HEK293 (cell line): ENCODE measurements around the gene SPATS1.
A peak's percentile ranks its signal among the peaks of the same experiment; 100 is the strongest.

ENCODE experiments used
- KLF1 ChIP-seq: fragments of 450-650 bp; formaldehyde crosslinking; IDR thresholded peaks from 2 replicates; pipeline ENCODE4 v1.5.1; 2016; ENCODE audit warnings: missing biosample characterization, missing genetic modification characterization
- KLF16 ChIP-seq: fragments of 450-650 bp; formaldehyde crosslinking; IDR thresholded peaks from 2 replicates; pipeline ENCODE4 v1.5.1; 2017; ENCODE audit warnings: missing biosample characterization, missing genetic modification characterization
- TRIM28 ChIP-seq: IDR thresholded peaks from 2 replicates; pipeline ENCODE4 v1.6.1; 2011; ENCODE audit warnings: low read length, control low read depth, borderline replicate concordance
- ZBTB17 ChIP-seq: fragments of 450-650 bp; formaldehyde crosslinking; IDR thresholded peaks from 2 replicates; pipeline ENCODE4 v1.5.1; 2016; ENCODE audit warnings: missing biosample characterization, missing genetic modification characterization
- ZNF140 ChIP-seq: fragments of 450-650 bp; formaldehyde crosslinking; IDR thresholded peaks from 2 replicates; pipeline ENCODE4 v1.5.1; 2016; ENCODE audit warnings: missing biosample characterization, missing genetic modification characterization
- ZNF175 ChIP-seq: fragments of 450-650 bp; formaldehyde crosslinking; IDR thresholded peaks from 2 replicates; pipeline ENCODE4 v1.5.1; 2016; ENCODE audit warnings: missing biosample characterization, missing genetic modification characterization
- ZNF211 ChIP-seq: fragments of 450-650 bp; formaldehyde crosslinking; IDR thresholded peaks from 2 replicates; pipeline ENCODE4 v1.5.1; 2016; ENCODE audit warnings: low read depth, missing biosample characterization, missing genetic modification characterization
- ZNF26 ChIP-seq: fragments of 450-650 bp; formaldehyde crosslinking; IDR thresholded peaks from 2 replicates; pipeline ENCODE4 v1.5.1; 2016; ENCODE audit warnings: missing biosample characterization, missing genetic modification characterization
- ZNF274 ChIP-seq, 2 experiments: fragments of 200-500 bp in 1 of 2; fragments of 450-650 bp in 1 of 2; sonication (Bioruptor generic) in 1 of 2; formaldehyde crosslinking in 1 of 2; IDR thresholded peaks; 2 replicates each; pipeline versions ENCODE4 v1.5.1 to v1.6.1; 2014 to 2016; ENCODE audit warnings: borderline replicate concordance in 1 of 2, inconsistent platforms in 1 of 2, low read length in 1 of 2, missing biosample characterization in 1 of 2, missing genetic modification characterization in 1 of 2
- ZNF354C ChIP-seq: fragments of 450-650 bp; formaldehyde crosslinking; IDR thresholded peaks from 2 replicates; pipeline ENCODE4 v1.5.1; 2016; ENCODE audit warnings: missing biosample characterization, missing genetic modification characterization, low read depth, borderline replicate concordance
- ZNF366 ChIP-seq: fragments of 450-650 bp; formaldehyde crosslinking; conservative IDR thresholded peaks from 2 replicates; pipeline ENCODE4 v1.5.1; 2016; ENCODE audit warnings: missing biosample characterization, missing genetic modification characterization
- ZNF391 ChIP-seq: fragments of 450-650 bp; formaldehyde crosslinking; IDR thresholded peaks from 2 replicates; pipeline ENCODE4 v1.5.1; 2016; ENCODE audit warnings: low read depth, missing biosample characterization, missing genetic modification characterization, borderline replicate concordance
- ZNF426 ChIP-seq: fragments of 450-650 bp; formaldehyde crosslinking; IDR thresholded peaks from 2 replicates; pipeline ENCODE4 v1.5.1; 2017; ENCODE audit warnings: missing biosample characterization, missing genetic modification characterization, mild to moderate bottlenecking, inconsistent platforms, moderate library complexity
- ZNF449 ChIP-seq: fragments of 450-650 bp; formaldehyde crosslinking; IDR thresholded peaks from 2 replicates; pipeline ENCODE4 v1.5.1; 2017; ENCODE audit warnings: missing biosample characterization, mild to moderate bottlenecking, missing genetic modification characterization, moderate library complexity
- ZNF521 ChIP-seq: fragments of 450-650 bp; formaldehyde crosslinking; IDR thresholded peaks from 2 replicates; pipeline ENCODE4 v1.5.1; 2017; ENCODE audit warnings: missing biosample characterization, mild to moderate bottlenecking, missing genetic modification characterization
- ZNF596 ChIP-seq: fragments of 450-650 bp; IDR thresholded peaks from 2 replicates; pipeline ENCODE4 v1.5.0; 2018; ENCODE audit warnings: missing biosample characterization, mild to moderate bottlenecking, missing genetic modification characterization, moderate library complexity
- ZNF623 ChIP-seq: fragments of 450-650 bp; formaldehyde crosslinking; IDR thresholded peaks from 2 replicates; pipeline ENCODE4 v1.5.1; 2016; ENCODE audit warnings: missing biosample characterization, missing genetic modification characterization
- ZNF658 ChIP-seq: fragments of 450-650 bp; formaldehyde crosslinking; IDR thresholded peaks from 2 replicates; pipeline ENCODE4; 2016; ENCODE audit warnings: missing biosample characterization, missing genetic modification characterization
- ZNF777 ChIP-seq: fragments of 450-650 bp; formaldehyde crosslinking; IDR thresholded peaks from 2 replicates; pipeline ENCODE4 v1.5.1; 2017; ENCODE audit warnings: missing biosample characterization, missing genetic modification characterization, borderline replicate concordance
- TF ChIP-seq, protein P1 (sequence below): fragments of 450-650 bp; formaldehyde crosslinking; IDR thresholded peaks from 2 replicates; pipeline ENCODE4 v1.5.1; 2016; ENCODE audit warnings: missing biosample characterization, missing genetic modification characterization, borderline replicate concordance
- TF ChIP-seq, protein P2 (sequence below): fragments of 450-650 bp; formaldehyde crosslinking; IDR thresholded peaks from 2 replicates; pipeline ENCODE4 v1.5.1; 2016; ENCODE audit warnings: missing biosample characterization, missing genetic modification characterization
- TF ChIP-seq, protein P3 (sequence below): fragments of 450-650 bp; formaldehyde crosslinking; IDR thresholded peaks from 2 replicates; pipeline ENCODE4 v1.5.1; 2016; ENCODE audit warnings: missing biosample characterization, missing genetic modification characterization
- TF ChIP-seq, protein P4 (sequence below): fragments of 450-650 bp; formaldehyde crosslinking; IDR thresholded peaks from 2 replicates; pipeline ENCODE4 v1.5.1; 2017; ENCODE audit warnings: missing biosample characterization, missing genetic modification characterization

SPATS1 gene

GRCh38 chr6:44387346-44388134, 45.1 kb downstream of the SPATS1 start, which contains the start of gene CDC5L (continued):
- TF ChIP-seq, protein P1, sequence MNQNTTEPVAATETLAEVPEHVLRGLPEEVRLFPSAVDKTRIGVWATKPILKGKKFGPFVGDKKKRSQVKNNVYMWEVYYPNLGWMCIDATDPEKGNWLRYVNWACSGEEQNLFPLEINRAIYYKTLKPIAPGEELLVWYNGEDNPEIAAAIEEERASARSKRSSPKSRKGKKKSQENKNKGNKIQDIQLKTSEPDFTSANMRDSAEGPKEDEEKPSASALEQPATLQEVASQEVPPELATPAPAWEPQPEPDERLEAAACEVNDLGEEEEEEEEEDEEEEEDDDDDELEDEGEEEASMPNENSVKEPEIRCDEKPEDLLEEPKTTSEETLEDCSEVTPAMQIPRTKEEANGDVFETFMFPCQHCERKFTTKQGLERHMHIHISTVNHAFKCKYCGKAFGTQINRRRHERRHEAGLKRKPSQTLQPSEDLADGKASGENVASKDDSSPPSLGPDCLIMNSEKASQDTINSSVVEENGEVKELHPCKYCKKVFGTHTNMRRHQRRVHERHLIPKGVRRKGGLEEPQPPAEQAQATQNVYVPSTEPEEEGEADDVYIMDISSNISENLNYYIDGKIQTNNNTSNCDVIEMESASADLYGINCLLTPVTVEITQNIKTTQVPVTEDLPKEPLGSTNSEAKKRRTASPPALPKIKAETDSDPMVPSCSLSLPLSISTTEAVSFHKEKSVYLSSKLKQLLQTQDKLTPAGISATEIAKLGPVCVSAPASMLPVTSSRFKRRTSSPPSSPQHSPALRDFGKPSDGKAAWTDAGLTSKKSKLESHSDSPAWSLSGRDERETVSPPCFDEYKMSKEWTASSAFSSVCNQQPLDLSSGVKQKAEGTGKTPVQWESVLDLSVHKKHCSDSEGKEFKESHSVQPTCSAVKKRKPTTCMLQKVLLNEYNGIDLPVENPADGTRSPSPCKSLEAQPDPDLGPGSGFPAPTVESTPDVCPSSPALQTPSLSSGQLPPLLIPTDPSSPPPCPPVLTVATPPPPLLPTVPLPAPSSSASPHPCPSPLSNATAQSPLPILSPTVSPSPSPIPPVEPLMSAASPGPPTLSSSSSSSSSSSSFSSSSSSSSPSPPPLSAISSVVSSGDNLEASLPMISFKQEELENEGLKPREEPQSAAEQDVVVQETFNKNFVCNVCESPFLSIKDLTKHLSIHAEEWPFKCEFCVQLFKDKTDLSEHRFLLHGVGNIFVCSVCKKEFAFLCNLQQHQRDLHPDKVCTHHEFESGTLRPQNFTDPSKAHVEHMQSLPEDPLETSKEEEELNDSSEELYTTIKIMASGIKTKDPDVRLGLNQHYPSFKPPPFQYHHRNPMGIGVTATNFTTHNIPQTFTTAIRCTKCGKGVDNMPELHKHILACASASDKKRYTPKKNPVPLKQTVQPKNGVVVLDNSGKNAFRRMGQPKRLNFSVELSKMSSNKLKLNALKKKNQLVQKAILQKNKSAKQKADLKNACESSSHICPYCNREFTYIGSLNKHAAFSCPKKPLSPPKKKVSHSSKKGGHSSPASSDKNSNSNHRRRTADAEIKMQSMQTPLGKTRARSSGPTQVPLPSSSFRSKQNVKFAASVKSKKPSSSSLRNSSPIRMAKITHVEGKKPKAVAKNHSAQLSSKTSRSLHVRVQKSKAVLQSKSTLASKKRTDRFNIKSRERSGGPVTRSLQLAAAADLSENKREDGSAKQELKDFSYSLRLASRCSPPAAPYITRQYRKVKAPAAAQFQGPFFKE, result no peak
- TF ChIP-seq KLF16 (tag by site-specific recombination) (peak; percentile 93), ZNF426 (tag by site-specific recombination) (no peak), ZNF521 (tag by site-specific recombination) (no peak), ZNF658 (tag by site-specific recombination) (no peak), ZNF140 (tag by site-specific recombination) (no peak), ZNF354C (tag by site-specific recombination) (no peak), ZNF175 (tag by site-specific recombination) (no peak), ZNF777 (tag by site-specific recombination) (no peak), ZNF366 (tag by site-specific recombination) (0 out of 2 replicates have a peak, but pooled peaks have one; percentile 37), ZBTB17 (peak; percentile 93), ZNF26 (tag by site-specific recombination) (no peak), ZNF449 (no peak), ZNF596 (tag by site-specific recombination) (0 out of 2 replicates have a peak, but pooled peaks have one; percentile 18), ZNF211 (no peak), ZNF391 (no peak; the same call in 1 of the 2 replicates), ZNF623 (tag by site-specific recombination) (no peak), TRIM28 (peak; percentile 78; the same call in 1 of the 2 replicates), ZNF274 (IDR thresholded peaks at IDR 0.05; ENCODE audit: low read length) (no peak), ZNF274 (tag by site-specific recombination; IDR thresholded peaks at IDR 0.05; ENCODE audit: borderline replicate concordance) (no peak), KLF1 (tag by site-specific recombination) (0 out of 2 replicates have a peak, but pooled peaks have one; percentile 6)
- TF ChIP-seq, protein P2, sequence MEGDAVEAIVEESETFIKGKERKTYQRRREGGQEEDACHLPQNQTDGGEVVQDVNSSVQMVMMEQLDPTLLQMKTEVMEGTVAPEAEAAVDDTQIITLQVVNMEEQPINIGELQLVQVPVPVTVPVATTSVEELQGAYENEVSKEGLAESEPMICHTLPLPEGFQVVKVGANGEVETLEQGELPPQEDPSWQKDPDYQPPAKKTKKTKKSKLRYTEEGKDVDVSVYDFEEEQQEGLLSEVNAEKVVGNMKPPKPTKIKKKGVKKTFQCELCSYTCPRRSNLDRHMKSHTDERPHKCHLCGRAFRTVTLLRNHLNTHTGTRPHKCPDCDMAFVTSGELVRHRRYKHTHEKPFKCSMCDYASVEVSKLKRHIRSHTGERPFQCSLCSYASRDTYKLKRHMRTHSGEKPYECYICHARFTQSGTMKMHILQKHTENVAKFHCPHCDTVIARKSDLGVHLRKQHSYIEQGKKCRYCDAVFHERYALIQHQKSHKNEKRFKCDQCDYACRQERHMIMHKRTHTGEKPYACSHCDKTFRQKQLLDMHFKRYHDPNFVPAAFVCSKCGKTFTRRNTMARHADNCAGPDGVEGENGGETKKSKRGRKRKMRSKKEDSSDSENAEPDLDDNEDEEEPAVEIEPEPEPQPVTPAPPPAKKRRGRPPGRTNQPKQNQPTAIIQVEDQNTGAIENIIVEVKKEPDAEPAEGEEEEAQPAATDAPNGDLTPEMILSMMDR (tag by site-specific recombination), result 0 out of 2 replicates have a peak, but pooled peaks have one; percentile 22
- TF ChIP-seq, protein P3, sequence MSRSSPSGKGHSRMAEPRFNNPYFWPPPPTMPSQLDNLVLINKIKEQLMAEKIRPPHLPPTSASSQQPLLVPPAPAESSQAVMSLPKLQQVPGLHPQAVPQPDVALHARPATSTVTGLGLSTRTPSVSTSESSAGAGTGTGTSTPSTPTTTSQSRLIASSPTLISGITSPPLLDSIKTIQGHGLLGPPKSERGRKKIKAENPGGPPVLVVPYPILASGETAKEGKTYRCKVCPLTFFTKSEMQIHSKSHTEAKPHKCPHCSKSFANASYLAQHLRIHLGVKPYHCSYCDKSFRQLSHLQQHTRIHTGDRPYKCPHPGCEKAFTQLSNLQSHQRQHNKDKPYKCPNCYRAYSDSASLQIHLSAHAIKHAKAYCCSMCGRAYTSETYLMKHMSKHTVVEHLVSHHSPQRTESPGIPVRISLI (tag by site-specific recombination), result peak; percentile 83
- TF ChIP-seq, protein P4, sequence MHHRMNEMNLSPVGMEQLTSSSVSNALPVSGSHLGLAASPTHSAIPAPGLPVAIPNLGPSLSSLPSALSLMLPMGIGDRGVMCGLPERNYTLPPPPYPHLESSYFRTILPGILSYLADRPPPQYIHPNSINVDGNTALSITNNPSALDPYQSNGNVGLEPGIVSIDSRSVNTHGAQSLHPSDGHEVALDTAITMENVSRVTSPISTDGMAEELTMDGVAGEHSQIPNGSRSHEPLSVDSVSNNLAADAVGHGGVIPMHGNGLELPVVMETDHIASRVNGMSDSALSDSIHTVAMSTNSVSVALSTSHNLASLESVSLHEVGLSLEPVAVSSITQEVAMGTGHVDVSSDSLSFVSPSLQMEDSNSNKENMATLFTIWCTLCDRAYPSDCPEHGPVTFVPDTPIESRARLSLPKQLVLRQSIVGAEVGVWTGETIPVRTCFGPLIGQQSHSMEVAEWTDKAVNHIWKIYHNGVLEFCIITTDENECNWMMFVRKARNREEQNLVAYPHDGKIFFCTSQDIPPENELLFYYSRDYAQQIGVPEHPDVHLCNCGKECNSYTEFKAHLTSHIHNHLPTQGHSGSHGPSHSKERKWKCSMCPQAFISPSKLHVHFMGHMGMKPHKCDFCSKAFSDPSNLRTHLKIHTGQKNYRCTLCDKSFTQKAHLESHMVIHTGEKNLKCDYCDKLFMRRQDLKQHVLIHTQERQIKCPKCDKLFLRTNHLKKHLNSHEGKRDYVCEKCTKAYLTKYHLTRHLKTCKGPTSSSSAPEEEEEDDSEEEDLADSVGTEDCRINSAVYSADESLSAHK, result no peak
